GM19351 (cell line): ENCODE data around the gene FNDC3A.

ENCODE experiments used
- ATAC-seq: cut with Tn5 transposase; IDR thresholded peaks from one replicate; pipeline ENCODE4 v1.9.1; 2021; ENCODE audit warnings: mild to moderate bottlenecking, moderate library complexity; ENCODE audit not compliant: unreplicated experiment

The FNDC3A gene

DNA sequence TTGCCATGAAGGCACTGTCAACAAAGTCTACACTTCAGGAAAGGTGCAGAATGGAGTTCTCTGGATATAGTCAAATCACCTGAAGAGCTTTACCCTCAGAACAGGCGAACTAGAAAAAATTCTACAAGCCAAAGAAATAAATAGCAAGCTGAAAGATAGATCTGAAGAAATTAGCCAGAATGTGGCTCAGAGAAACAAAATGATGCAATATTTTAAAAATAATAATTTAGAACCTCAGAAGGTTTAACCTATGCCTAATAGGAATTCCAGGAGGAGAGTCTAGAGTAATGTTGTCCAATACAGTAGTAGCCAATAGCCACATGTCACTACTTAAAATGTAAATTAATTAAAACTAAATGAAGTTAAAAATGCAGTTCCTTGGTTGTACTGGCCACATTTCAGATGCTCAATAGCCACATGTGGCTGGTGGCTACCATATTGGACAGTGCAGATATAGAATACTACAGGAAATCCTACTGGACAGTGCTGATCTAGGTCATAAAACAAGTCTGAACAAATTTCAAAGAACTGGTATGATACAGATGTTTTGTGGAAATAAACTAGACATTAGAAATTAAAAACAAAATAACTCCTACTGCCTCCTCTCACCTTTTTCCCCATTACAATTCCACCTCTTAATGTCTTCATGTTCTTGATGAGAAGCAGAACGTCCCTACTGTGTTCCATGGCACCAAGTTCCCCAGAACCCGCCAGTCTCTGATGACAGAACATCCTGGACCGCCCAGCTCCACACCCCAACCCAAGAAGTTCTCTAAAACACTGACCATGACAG, 271.3 kb downstream of the FNDC3A start:
- peak; percentile 43 for ATAC-seq

- ATAC-seq: peak; percentile 97
Measured at GRCh38 chr13:49247643-49248621, 272.2 kb downstream of the FNDC3A start, which contains the start of gene CDADC1. Gene CDADC1, plus strand, starts transcription at chr13:49247925. Its CDS starts 113 bp downstream, at chr13:49248038.

GRCh38 chr13:49248622-49249002, 272.9 kb downstream of the FNDC3A start:
- ATAC-seq: no peak

DNA sequence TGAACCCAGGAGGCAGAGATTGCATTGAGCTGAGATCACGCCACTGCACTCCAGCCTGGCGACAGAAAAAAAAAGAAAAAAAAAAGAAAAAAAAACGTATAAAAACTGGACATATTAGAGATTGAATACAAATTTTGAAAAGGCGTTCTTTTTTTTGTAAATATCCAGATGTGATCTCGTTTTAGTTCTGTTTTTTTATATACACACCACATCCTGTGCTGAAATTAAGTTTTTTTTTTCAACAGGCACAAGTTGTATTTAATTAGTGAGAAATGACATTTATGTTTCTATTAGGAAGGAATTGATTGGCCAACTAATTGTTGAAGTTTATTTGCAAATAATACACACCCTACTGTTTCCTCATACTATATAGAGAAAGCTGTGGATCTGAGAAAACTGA, 275.6 kb downstream of the FNDC3A start:
- no peak for ATAC-seq

DNA sequence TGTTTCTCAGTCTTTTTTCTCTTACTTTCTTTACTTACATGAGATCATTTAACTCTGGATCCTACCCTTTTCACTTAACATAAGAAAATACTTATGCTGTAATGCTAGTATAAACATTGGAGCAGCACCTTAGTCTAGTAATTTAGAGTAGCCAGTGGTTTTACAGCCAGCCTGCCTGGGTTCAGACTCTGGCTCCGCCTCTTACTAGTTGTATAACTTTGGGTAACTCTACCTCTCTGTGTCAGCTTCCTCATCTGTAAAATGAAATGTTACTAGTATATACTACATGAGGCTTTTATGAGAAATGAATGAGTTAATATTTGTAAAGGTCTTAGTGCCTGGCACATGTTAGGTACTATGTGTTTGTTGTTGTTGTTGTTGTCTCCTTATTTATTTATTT, 277.6 kb downstream of the FNDC3A start:
- ATAC-seq: no peak

DNA sequence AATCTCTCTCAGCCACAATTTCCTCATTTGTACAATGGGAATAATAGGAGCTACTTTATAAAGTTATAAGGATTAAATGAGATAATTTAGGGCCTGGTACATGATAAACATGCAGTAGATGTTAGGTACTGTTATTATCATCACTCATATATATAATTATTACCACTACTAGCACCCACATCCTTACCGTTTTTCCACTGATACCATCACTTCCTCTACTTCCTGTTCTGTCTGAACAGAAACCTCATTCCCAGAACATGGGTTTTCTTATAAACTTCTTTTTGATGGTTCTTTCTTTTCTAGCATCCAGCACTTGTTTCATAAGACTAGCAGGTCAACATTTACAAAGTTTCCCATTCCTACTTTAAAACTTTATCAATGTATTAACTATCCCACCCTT, 278.3 kb downstream of the FNDC3A start:
- ATAC-seq: no peak

- no peak for ATAC-seq
Measured at GRCh38 chr13:49256841-49257240, 281.1 kb downstream of the FNDC3A start.

- ATAC-seq: no peak
Measured at GRCh38 chr13:49258089-49258796, 282.5 kb downstream of the FNDC3A start.
